Measurements from ENCODE around the gene SARM1. TPM values are rescaled to one million over a fixed set of nuclear protein-coding genes. Genes with fewer than 3 reads are reported as not detected.

SARM1 gene
- total and polyA plus RNA-seq, 9 of the 15 experiments (the other 6 are each of a cell fraction or from before 2014, with no cell fraction given), result 0.04 to 0.55 (median 0.11) TPM; not detected in 2

GRCh38 chr17:28381141-28381825, 9.8 kb downstream of the SARM1 start:
- POLR2A ChIA-PET, result interaction anchor here (1.0 to 1.9 kb wide), 3 partner anchors 11 to 24 kb away, joined by 3 to 6 read pairs (median 4); partner anchors contain the start of genes POLDIP2 and VTN
- H3K9me1 ChIP-seq (ENCODE audit: control insufficient read depth, insufficient read depth, low read length), result no peaks in the 10 kb centered on the region
- 63% methylated on average over 32 of the region's 72 CpGs for WGBS (ENCODE audit: insufficient coverage, low coverage, missing lambda C conversion rate)
- in situ Hi-C loops (cut with MboI), result no loop called here
- CTCF ChIA-PET (ENCODE audit: low intra/inter-chr PET ratio), result interaction anchor here (0.8 kb wide), 1 partner anchor 34 kb away, joined by 3 read pairs; no protein-coding TSS in a partner anchor
- no peak overlapping the region for H3K4me3 ChIP-seq
- H3K36me3 ChIP-seq (ENCODE audit: control insufficient read depth, insufficient read depth, low read length), result no peaks in the 10 kb centered on the region
- BruUV-seq (replicated peaks), result no TSS peak
- FAIRE-seq (peak; percentile 26), ATAC-seq (peak; percentile 85), DNase-seq (ENCODE audit: extremely low read depth in 1 of 4, low spot score in 3 of 4) (peak in 2 of 4 experiments; percentile 20 to 54)
- no peak overlapping the region for H3K4me2 ChIP-seq (ENCODE audit: insufficient read depth, low read length)
- no peaks in the 10 kb centered on the region for H3K9me3 ChIP-seq (replicated peaks; ENCODE audit: control insufficient read depth, insufficient read depth, low read depth, low read length)
- intact Hi-C loops (cut with micrococcal nuclease), result loop anchor here (5.0 kb wide), 1 partner anchor 36 kb away; no protein-coding TSS in a partner anchor
- H3K4me1 ChIP-seq (replicated peaks in 1 of 2; ENCODE audit: control insufficient read depth in 2 of 2, insufficient read depth in 2 of 2, low read length in 2 of 2), result peaks cover 3 to 21% of the 10 kb centered on the region in 2 experiments; a peak in 4 of 5 replicates
- H3K9ac ChIP-seq (ENCODE audit: insufficient read depth in 1 of 2, low read depth in 2 of 2, low read length in 2 of 2), result no peak overlapping the region; a peak in 1 of 4 replicates
- no peaks in the 10 kb centered on the region for H4K20me1 ChIP-seq (replicated peaks; ENCODE audit: control insufficient read depth, insufficient read depth, low read length)
- peaks cover 11 to 32% of the 10 kb centered on the region in 2 experiments; a peak in 3 of 5 replicates for H3K27me3 ChIP-seq (ENCODE audit: control insufficient read depth in 2 of 2, insufficient read depth in 2 of 2, low read length in 2 of 2)
- H3K79me2 ChIP-seq (ENCODE audit: control insufficient read depth, insufficient read depth, low read length), result no peaks in the 10 kb centered on the region
- no peak overlapping the region for H3K27ac ChIP-seq (ENCODE audit: extremely low read depth, low read depth, low read length)
- H2AFZ ChIP-seq (ENCODE audit: low read depth, low read length), result no peak overlapping the region
- TF ChIP-seq L3MBTL2 (IDR thresholded peaks at IDR 0.05) (peak; percentile 32; the same call in 1 of the 2 replicates), CTCF (IDR thresholded peaks at IDR 0.05 in 2 of 3, conservative IDR thresholded peaks at IDR 0.05 in 1 of 3; ENCODE audit: insufficient read depth in 2 of 3, low read depth in 1 of 3, low read length in 3 of 3) (peak; percentile 56 to 75 (median 57)), ZBTB1 (CRISPR knock-in tag; IDR thresholded peaks at IDR 0.05; ENCODE audit: borderline replicate concordance, low read depth) (no peak), FIP1L1 (IDR thresholded peaks at IDR 0.05; ENCODE audit: low read depth, low read length, poor library complexity, severe bottlenecking) (no peak), MXI1 (IDR thresholded peaks at IDR 0.05; ENCODE audit: low read depth, low read length) (no peak), RAD21 (CRISPR knock-in tag; conservative IDR thresholded peaks at IDR 0.05 in 1 of 2, IDR thresholded peaks at IDR 0.05 in 1 of 2) (peak in 1 of 2 experiments; percentile 55; a peak in 2 of 4 replicates), PHF8 (IDR thresholded peaks at IDR 0.05; ENCODE audit: borderline replicate concordance, low read length) (no peak)
- TF ChIP-seq, protein P1, sequence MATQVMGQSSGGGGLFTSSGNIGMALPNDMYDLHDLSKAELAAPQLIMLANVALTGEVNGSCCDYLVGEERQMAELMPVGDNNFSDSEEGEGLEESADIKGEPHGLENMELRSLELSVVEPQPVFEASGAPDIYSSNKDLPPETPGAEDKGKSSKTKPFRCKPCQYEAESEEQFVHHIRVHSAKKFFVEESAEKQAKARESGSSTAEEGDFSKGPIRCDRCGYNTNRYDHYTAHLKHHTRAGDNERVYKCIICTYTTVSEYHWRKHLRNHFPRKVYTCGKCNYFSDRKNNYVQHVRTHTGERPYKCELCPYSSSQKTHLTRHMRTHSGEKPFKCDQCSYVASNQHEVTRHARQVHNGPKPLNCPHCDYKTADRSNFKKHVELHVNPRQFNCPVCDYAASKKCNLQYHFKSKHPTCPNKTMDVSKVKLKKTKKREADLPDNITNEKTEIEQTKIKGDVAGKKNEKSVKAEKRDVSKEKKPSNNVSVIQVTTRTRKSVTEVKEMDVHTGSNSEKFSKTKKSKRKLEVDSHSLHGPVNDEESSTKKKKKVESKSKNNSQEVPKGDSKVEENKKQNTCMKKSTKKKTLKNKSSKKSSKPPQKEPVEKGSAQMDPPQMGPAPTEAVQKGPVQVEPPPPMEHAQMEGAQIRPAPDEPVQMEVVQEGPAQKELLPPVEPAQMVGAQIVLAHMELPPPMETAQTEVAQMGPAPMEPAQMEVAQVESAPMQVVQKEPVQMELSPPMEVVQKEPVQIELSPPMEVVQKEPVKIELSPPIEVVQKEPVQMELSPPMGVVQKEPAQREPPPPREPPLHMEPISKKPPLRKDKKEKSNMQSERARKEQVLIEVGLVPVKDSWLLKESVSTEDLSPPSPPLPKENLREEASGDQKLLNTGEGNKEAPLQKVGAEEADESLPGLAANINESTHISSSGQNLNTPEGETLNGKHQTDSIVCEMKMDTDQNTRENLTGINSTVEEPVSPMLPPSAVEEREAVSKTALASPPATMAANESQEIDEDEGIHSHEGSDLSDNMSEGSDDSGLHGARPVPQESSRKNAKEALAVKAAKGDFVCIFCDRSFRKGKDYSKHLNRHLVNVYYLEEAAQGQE (IDR thresholded peaks at IDR 0.05; ENCODE audit: borderline replicate concordance), result peak; percentile 27; the same call in 1 of the 2 replicates
- TF ChIP-seq, protein P1 (CRISPR knock-in tag; IDR thresholded peaks at IDR 0.05; ENCODE audit: low read depth), result no peak

Measured in K562 (cell line).